Brain microvascular endothelial cell (primary cell): ENCODE measurements around the gene SDHAF2.

Source experiments
- DNase-seq: peaks from one replicate; pipeline ENCODE4 v3.0.0-alpha.2; 2020
- H3K27ac ChIP-seq: fragments of 250-450 bp; sonication (Bioruptor Pico); 2 replicates; pipeline ENCODE4 v1.5.1; 2020; ENCODE audit warnings: mild to moderate bottlenecking, moderate library complexity
- H3K27me3 ChIP-seq: fragments of 250-450 bp; sonication (Bioruptor Pico); replicated peaks from 2 replicates; pipeline ENCODE4 v1.5.1; 2020; ENCODE audit warnings: mild to moderate bottlenecking
- H3K36me3 ChIP-seq: fragments of 250-450 bp; sonication (Bioruptor Pico); replicated peaks from 2 replicates; pipeline ENCODE4 v1.5.1; 2020; ENCODE audit warnings: mild to moderate bottlenecking
- H3K4me3 ChIP-seq: 2 replicates; pipeline ENCODE4 v1.5.1; 2011; ENCODE audit warnings: low read depth, mild to moderate bottlenecking, control low read depth, low read length, moderate library complexity
- CTCF ChIP-seq: IDR thresholded peaks from 2 replicates; pipeline ENCODE4 v1.5.1; 2011; ENCODE audit warnings: low read depth, mild to moderate bottlenecking, moderate library complexity, low read length, control low read depth, inconsistent platforms; ENCODE audit errors: missing control alignments
- in situ Hi-C: cut with HindIII; loops from 2 replicates; pipeline ENCODE4 v1.10.0; 2017; ENCODE audit warnings: low sequenced_read_pairs, low pct_ligation_motif_present

The SDHAF2 gene

DNA sequence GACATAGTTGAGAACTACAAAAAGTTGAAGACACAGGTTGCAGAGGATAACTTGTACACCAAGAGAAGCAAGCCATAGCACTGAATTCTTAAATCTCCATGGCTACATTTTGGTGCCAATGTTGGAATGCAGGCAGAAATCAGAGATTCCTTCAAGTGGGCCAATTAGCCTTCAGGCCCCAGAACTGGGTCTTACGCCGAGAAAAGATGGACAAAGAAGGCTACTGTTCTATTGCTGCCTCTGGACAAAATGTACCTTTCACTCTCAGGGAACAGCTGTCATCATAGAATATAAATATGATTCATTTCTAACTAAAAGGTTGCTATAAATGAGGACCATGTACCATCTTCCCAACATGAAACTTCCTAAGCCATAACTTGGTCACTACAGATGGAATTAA is 23.9 kb upstream of the SDHAF2 start:
- DNase-seq, result no peak
- peaks cover 75% of the 10 kb centered on the region for H3K36me3 ChIP-seq
- H3K4me3 ChIP-seq, result no peak overlapping the region

GRCh38 chr11:61406991-61407728 is 22.8 kb upstream of the SDHAF2 start:
- Histone ChIP-seq H3K27me3 (no peaks in the 10 kb centered on the region), H3K36me3 (peaks cover 83% of the 10 kb centered on the region), H3K27ac (no peak overlapping the region), H3K4me3 (no peak overlapping the region)
- in situ Hi-C loops, result no loop called here
- no peak for DNase-seq
- TF ChIP-seq CTCF, result no peak

More for the DNA sequence above, 23.9 kb upstream of the SDHAF2 start:
- Histone ChIP-seq H3K27me3 (no peaks in the 10 kb centered on the region), H3K27ac (no peak overlapping the region)
- TF ChIP-seq CTCF, result no peak
- in situ Hi-C loops, result no loop called here

GRCh38 chr11:61411589-61411988 is 18.3 kb upstream of the SDHAF2 start:
- no peaks in the 10 kb centered on the region for H3K27me3 ChIP-seq
- in situ Hi-C loops, result no loop called here
- DNase-seq, result no peak
- peaks cover 87% of the 10 kb centered on the region for H3K36me3 ChIP-seq
- no peak for TF ChIP-seq CTCF
- no peak overlapping the region for H3K27ac ChIP-seq
- no peak overlapping the region for H3K4me3 ChIP-seq

DNA sequence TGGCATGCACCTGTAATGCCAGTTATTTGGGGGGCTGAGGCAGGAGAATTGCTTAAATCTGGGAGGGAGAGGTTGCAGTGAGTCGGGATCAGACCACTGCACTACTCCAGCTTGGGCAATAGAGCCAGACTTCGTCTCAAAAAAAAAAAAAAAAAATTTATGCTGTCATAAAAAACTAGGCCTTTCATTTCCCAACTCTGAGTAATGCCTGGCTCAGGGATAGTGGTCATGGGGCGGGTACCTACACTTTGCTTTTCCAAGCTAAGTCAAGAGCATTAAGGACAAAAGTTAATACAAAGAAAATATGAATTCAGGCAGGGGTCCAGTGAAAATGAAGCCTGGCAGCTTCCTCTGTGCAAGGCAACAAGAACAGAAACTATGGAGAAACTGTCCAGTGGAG is 16.4 kb upstream of the SDHAF2 start:
- H3K36me3 ChIP-seq, result peaks cover 87% of the 10 kb centered on the region
- TF ChIP-seq CTCF, result no peak
- no peak overlapping the region for H3K27ac ChIP-seq
- no peak overlapping the region for H3K4me3 ChIP-seq
- H3K27me3 ChIP-seq, result no peaks in the 10 kb centered on the region
- no peak for DNase-seq
- in situ Hi-C loops, result no loop called here

DNA sequence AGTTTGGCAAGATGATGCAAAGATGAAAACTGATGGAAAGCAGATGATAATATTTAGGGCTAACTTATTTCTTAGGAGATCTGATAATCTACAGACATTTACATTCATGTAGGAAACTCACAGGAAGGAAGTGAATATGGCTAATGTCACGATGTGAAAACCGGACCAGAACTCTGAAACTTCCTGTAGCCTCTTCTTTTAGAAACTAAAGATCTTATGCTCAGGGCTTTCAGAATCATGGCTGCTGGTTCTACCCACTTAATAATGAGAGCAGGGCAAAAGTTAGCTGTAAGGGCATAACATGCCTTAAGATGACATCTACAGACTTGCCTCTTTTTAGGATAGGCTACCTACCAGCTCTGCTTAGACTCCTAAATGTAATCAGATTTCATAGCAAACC is 15.4 kb upstream of the SDHAF2 start:
- in situ Hi-C loops, result no loop called here
- Histone ChIP-seq H3K4me3 (no peak overlapping the region), H3K27me3 (no peaks in the 10 kb centered on the region), H3K36me3 (peaks cover 92% of the 10 kb centered on the region), H3K27ac (no peak overlapping the region)
- DNase-seq, result no peak
- TF ChIP-seq CTCF, result no peak

DNA sequence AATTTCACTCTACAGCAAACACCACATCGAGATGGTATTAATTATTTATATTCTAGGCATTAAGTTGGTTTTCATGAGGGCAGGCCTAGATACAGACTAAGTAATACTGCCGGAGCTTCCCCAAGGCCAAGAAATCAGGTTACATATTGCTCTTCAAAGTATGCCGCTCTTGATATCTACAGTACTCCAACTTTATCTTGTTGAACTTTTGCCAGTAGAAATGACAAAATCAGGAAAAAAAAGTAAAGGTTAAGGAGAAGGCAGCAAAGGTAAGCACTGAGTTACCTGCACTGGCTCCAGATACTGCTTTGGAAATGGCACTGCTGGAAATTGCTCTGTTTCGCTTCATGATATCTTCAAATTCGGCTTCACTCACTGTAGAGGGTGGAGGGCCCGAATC is 14.5 kb upstream of the SDHAF2 start:
- no peak for TF ChIP-seq CTCF
- Histone ChIP-seq H3K4me3 (no peak overlapping the region), H3K27ac (no peak overlapping the region), H3K36me3 (peaks cover 92% of the 10 kb centered on the region), H3K27me3 (no peaks in the 10 kb centered on the region)
- in situ Hi-C loops, result no loop called here
- no peak for DNase-seq
